PC-3 (cell line): ENCODE measurements around the gene PKIG.

Experiments
- EZH2 ChIP-seq: fragments of 300-600 bp; sonication (generic); IDR thresholded peaks from one replicate; pipeline ENCODE4 v1.6.1; 2017; ENCODE audit warnings: antibody characterized with exemption, mild to moderate bottlenecking, low read length; ENCODE audit not compliant: unreplicated experiment
- EZH2phosphoT487 ChIP-seq: fragments of 300-600 bp; sonication (generic); IDR thresholded peaks from 2 replicates; pipeline ENCODE4 v1.6.1; 2018; ENCODE audit warnings: mild to moderate bottlenecking, antibody characterized with exemption, low read length, borderline replicate concordance
- TF ChIP-seq, protein P1 (sequence below): fragments of 300-600 bp; sonication (generic); conservative IDR thresholded peaks from 2 replicates; pipeline ENCODE4 v1.5.1; 2017; ENCODE audit warnings: antibody characterized with exemption, low read depth, mild to moderate bottlenecking, low read length

DNA sequence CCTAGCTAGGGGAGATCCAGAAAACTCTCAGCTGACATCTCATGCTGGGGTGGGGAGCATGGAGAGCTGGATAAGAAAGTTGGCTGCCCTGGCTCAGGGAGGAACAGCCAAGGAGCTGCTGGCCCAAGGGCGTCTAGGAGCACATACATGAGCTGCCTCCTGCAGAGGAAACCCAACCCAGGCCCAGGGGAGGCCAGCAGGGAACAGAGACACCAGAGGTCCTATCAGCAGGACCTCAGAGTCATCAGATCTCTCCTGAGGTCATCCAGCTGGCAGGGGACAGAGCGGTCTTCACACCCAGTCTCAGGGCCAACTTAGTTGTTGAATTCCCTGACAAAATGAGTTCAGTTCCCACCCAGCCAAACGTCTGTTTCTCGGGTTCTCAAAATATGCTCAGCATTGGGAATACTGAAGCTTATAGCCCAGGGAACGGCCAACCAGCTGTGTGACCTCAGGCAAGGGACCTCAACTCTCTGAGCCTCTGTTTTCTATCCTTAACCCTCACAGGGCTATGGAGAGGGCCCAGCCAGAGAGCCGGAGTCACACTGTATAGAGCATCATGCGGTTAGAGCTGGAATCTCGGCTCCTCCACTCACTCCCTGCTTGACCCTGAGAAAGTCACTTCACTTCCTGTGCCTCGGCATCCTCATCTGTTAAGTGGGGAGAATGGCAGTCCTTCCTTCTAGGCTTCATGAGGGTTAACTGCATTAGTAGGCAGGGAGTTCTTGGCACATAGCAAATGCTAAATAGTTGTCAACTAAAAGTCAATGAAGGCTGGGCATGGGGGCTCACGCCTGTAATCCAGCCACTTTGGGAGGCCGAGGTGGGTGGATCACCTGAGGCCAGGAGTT lies 55.4 kb downstream of the PKIG start:
- TF ChIP-seq, protein P1, sequence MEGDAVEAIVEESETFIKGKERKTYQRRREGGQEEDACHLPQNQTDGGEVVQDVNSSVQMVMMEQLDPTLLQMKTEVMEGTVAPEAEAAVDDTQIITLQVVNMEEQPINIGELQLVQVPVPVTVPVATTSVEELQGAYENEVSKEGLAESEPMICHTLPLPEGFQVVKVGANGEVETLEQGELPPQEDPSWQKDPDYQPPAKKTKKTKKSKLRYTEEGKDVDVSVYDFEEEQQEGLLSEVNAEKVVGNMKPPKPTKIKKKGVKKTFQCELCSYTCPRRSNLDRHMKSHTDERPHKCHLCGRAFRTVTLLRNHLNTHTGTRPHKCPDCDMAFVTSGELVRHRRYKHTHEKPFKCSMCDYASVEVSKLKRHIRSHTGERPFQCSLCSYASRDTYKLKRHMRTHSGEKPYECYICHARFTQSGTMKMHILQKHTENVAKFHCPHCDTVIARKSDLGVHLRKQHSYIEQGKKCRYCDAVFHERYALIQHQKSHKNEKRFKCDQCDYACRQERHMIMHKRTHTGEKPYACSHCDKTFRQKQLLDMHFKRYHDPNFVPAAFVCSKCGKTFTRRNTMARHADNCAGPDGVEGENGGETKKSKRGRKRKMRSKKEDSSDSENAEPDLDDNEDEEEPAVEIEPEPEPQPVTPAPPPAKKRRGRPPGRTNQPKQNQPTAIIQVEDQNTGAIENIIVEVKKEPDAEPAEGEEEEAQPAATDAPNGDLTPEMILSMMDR: no peak
- no peak for TF ChIP-seq EZH2
- no peak for TF ChIP-seq EZH2phosphoT487
